Superior temporal gyrus (tissue), 1 donor: ENCODE results near the gene PNKD.

Experiments
- DNase-seq: peaks from one replicate; pipeline ENCODE4 v3.0.0-alpha.2; 2016; ENCODE audit errors: extremely low spot score

Gene PNKD

DNA sequence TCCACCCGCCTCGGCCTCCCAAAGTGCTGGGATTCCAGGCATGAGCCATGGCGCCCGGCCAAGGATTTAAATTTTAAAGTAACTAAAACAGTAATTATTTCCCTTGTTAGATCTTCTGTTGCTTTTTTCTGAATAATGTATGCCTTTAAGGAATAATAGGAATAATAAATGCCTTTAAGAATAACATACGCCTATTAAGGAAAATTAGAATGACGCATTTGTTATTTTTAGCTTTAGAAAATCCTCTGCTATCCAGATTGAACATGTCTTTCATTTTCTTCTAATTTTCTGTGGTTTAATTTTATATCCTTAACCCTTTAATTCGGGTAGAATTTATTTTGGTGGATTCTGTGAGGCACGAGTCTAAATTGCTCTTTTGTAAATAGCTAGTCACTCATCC lies 45.1 kb downstream of the PNKD start:
- no peak for DNase-seq

DNA sequence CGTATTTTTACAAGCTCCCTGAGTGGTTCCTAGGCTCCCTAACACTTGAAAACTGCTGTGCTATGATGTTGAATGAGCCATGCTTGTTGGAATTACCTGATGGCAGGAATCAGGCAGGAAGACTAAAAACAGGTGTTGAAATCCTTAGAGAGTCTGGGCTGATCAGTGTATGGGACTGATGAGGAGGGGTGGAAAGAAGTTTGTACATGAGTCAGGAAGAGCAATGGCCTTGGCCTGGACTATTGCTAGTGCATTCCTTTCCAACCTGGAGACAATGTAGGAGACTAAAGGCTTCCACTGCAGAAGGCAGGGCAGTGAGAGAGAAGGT lies 46.9 kb downstream of the PNKD start:
- no peak for DNase-seq

DNA sequence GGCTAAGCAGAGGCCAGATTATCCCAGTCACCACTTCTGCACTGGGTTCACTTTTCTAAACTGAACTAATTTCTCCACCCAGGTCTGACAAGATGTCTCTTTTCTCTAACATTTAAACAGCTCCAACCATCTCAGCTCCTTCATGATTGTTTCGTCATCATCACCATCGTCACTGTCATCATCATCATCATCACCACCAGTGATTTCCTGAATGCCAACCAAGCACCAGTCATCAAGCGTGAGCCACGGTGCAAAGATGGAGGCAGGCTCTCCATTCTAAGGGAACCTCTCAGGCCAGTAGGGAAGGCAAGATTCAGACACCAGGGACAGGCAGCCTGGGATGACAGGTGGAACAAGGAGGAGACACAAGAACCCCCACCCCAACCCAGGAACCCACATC lies 47.5 kb downstream of the PNKD start:
- DNase-seq = no peak

DNA sequence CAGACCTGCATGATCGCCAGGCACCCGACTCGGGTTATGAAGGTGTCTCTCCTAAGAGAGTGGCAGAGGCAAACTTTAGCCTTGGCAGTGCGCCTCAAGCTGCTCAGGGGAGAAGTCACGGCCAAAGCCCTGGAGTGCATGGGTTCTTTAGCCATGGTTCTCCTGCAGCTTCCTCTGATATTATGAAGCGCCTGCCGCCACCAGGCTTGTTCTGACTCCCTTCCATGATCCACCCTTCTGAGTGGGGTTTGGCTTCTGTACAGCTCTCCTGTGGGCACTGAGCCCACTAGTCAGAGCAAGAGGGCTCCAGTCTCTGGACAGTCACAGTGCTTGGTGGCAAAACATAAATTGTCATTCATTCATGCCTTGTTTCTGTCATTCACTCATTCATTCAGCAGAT lies 47.9 kb downstream of the PNKD start:
- no peak for DNase-seq

DNA sequence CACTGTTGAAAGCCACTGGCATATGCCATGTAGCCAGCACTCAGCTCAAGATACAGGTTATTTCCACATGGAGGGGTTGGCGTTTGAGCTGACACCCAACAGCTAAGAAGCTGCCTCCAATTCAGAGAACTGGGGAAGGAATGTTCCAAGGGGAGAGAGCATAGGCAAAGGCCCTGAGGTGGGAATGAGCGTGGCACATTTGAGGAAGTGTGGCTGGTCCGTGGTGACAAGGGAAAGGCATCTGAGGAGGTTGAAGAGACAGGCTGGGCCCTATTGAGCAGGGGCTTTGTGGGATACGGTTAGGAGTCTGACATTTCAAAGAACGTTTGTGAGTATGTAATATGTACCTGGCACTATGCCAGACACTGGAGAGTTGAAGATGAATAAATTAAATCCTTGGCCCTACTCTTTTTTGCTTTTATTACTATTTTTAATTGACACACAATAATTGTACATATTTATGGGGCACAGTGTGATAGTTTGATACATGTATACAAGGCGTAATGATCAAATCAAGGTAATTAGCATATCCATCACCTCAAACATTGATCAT lies 49.6 kb downstream of the PNKD start:
- DNase-seq = no peak

DNA sequence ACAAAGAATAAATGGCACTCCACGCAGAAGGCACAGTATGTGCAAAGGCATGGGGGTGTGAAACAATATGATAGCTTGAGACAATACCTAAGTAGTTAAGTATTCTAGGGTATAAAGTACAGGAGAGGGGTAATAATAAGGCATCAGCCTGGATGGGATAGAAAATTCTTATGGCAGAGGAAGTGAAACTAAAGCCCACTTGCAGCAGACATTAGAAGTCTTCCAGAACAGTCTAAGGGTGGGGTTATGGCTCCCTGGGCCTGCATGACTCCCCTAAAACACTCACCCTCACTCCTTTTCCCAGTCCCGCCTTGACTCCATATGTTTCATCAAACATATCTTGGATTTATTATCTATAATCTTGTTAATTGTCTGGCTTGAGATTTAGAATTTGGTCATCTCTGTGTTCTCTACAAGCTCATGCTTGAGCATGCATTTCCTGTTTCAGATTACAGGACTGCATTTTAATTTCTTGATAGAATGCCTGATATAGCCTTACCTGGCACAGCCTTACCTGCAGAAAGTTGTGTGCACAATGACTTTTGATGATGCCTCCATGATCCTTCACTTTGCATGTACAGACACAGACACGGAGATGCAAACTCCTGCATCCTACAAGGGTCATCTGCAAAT lies 50.5 kb downstream of the PNKD start:
- no peak for DNase-seq

DNA sequence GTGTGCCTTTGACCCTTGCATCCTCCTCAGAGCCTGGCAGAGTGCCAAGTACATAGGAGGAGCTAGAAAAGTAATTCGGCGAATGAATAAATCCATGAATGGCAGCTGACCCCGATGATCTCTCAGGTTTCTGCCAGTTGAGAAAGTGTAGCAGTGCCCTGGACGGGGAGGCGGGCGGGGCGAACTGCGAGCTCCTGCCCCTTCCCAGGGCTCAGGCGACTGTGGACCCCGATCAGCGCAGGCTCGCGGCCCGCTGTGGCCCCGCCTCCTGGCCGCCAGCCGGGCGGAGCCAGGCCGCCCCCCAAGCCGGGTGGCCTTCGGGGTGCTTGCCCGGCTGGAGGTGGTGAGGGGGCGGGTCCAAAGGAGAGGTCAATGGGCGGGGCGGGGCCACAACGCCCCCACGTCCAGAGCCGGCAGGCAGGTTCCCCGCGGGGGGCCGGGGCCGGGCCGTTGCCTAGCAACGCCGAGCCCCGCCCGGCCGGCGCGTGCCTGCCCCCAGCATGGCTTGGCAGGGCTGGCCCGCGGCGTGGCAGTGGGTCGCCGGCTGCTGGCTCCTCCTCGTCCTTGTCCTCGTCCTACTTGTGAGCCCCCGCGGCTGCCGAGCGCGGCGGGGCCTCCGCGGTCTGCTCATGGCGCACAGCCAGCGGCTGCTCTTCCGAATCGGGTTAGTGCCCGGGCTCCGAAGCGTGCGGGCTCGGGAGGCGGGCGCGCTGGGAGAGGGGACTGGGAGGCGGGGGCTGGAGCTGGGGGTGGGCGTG lies 52.6 kb downstream of the PNKD start:
- peak; percentile 37 for DNase-seq

DNA sequence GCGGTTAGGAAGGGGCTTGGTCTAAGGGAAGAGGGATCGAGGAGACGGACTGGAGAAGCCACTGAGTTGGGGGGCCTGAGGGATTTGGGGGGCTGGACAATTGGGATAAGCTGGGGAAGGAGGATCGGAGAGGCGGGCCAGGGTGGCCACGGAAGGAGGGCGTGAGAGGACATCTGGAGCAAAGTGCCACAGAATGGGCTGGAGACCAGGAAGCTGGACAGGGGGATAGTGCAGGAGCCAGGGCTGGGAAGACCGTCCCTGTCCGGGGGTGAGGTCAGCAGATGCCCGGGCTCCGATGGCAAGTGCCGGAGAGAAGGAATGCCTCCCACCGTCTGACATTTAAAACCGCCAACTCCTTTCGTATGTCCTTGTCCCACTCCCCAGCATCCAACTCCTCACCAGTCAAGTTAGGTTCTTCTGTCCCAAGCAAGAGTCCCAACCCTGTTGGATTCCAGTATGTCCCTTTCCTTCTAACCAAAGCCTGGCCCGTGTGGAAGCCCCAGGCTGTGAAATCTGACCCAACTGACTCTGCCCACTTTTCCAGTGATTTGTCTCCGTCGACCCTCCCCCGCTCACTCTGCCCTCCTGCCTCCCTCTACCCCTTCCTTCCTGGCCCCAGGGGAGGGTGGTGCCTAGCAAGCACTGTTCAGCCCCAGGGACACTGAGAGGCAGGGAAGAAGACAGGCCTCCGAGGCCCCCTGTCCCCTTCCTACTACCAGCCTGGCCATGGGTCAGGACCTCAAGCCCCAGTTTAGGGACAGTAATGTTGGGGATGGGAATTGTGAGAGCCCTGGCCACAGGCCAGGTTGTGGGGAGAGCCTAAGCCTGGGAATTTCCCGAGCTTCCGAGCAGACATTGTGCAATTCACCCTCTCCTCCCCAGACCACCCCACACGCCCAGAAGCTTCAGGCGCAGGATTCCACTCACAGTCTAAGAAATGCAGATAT lies 53.5 kb downstream of the PNKD start:
- DNase-seq = no peak

DNA sequence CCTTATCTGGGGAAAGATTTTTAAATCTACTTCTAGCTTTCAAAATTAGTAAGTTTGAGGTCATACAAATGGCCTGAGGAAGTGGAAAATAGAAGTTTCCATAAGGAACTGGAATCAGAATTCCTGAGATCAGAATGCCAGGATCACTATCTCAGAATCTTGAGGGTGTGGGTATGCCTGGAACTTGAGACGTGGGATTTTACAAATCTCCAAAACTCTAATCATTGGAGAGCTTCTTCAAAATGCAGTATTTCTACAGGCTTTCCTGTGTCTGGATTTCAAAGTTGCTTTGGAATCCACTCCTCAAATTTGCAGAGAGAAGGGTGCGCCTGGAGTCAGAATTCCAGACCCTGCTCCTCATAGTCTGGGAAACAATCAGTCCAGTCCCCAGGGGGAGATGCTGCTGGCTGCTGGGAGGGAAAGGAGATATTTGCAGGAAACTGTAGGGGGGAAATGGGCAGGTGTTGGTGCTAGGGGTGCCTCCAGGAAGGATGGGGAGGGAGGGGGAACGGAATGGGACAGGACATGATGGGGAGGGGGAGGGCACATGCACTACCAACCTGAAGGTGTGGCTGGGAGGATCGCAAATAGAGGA lies 55.3 kb downstream of the PNKD start:
- DNase-seq = no peak

DNA sequence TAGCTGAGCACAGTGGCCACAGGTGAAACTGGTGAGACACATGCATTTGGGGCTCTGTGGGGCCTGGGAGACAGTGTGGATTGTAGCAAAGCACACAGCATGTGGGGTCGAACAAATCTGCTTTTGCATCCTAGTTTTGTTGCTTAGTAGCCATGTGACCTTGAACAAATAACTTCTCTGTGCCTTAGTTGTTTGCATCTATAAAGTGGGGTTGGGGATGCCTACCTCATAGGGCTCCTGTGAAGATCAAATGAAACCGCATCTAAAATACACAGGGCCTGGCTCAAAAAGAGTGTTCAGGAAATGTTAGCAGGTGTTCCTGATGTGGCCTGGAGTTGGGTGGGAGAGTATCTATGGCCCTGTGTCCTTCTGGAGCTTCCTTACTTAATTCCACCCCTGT lies 56.0 kb downstream of the PNKD start:
- no peak for DNase-seq

DNA sequence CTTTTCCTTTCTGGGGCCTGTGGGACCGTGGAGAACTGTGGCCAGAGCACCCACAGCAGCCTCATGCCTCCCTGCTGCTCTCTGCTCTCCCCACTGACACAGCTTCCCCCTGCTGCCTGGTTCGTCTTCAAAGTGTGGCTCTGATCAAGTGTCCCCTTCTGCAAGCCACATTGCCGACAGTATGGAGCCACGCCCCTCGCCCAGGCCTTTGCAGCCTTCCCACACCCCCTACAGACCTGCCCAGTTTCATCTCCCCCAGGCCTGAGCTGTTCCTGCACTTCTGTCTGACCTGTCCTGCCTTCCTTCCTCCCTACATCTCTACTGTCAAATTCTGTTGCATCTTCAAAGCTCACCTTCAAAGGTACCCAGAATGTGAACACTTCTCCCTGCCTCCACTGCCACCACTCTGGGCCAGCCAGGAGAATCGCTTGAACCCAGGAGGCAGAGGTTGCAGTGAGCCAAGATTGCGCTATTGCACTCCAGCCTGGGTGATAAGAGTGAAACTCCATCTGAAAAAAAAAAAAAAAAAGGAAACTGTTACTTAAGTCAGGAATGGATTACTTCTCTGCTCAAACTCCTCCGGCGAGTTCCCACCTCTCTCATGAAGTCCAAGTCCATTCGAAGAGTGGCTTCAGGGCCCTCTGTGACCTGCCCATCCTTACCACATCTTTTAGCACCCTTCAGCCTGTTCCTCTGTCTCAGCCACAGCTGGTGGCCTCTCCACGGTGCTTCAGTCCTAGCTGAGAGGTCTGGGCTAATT lies 57.3 kb downstream of the PNKD start:
- DNase-seq = no peak

DNA sequence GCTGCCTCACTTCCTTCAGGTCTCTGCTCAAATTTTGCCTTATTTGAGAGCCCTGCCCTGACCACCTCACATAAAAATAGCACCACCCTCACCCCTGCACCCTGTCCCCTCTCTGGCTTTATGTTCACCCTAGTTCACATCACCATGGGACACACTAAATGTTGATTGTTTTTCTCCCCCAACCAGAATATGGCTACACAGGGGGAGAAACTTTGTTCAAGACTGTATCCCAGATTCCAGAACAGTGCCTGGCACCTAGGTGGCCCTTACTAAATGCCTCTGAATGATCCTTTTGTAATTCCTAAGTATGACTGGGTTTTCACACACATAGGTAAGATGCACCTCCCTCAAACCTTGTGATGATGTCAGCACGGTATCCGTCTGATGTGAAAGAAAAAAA lies 58.0 kb downstream of the PNKD start:
- DNase-seq = no peak

DNA sequence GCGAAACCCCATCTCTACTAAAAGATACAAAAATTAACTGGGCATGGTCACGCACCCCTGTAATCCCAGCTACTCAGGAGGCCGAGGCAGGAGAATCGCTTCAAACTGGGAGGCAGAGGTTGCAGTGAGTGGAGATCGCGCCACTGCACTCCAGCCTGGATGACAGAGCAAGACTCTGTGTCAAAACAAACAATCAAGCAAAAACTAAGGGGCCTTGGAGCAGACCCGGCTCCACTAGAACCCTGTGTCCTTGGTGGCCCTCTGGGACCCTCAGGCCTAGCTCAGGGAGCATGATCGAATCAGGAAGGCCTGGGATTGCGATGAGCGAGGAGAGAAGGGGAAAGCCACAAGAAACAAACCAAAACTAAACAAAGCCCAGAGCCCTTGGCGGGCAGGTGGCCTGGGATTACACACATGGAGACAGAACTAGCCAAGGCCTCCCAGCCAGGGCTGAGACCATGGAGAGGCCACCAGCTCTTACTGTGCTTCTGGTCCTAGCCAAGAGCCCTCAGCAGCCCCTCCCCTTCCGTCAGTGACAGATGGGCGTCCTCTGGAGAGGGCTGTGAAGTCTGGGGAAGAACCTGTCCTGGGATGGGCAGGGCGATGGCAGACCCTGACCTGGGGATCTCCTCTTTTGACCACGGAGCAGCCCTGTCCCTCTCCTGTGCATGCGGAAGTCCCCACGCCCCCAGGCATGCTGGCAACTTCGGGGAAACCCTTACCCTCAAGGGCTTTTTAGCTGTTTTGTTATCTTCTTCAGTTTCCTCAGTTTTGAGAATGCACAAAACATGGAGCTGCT lies 58.9 kb downstream of the PNKD start:
- DNase-seq = no peak

DNA sequence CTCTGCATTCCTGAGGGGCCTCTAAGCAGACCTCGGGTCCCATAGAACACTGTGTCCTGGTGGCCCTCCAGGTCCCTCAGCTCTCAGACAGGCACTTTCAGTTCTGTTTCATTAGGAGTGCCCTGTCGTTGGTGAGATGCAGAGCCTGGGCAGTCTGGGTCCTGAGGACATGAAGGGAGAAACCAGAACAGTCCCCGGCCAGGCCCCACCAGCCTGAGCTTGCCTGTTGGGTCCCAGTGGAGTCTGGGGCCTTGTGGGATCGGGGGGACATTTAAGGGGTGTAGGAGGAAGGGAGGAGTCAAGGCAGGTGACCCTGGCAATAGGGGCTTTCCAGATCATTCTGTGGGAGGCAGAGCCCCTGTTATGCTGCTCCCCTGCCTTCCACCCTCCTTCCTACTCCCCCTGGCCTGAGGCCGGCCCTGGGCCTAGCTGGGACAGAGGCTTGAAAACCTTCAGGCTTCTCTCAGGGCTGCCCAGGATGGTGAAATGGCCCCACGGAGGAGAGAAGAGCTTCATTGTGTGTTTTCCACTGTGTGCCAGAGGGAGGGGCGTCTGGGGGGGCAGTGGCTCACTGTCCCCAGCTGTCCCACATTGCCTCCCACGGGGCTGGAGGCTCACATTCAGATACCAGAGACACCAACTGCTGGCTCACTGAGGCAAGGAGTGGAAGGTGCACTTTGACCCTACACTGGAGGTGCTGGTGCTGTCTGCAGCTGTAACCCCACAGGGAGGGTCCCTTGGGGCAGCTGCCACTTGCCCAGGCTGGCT lies 59.7 kb downstream of the PNKD start:
- peak; percentile 30 for DNase-seq

DNA sequence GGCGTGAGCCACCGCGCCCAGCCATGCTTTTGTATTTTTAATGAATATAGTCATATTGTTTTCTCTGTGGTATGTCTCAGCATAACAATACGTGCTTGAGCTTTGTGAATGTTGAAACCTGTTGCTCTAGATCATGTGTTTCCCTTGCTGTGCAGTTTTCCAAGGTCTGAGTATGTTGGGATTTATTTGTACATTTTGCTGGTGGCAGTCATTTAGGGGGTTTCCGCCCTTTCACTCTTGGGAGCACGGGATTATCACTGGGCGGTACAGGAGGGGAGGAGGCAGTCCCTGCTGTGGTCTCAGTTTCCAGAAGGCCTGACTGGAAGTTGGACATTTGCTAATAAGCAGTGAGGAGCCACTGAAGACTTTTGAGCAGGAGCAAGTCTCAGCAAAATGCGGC lies 61.4 kb downstream of the PNKD start:
- no peak for DNase-seq

DNA sequence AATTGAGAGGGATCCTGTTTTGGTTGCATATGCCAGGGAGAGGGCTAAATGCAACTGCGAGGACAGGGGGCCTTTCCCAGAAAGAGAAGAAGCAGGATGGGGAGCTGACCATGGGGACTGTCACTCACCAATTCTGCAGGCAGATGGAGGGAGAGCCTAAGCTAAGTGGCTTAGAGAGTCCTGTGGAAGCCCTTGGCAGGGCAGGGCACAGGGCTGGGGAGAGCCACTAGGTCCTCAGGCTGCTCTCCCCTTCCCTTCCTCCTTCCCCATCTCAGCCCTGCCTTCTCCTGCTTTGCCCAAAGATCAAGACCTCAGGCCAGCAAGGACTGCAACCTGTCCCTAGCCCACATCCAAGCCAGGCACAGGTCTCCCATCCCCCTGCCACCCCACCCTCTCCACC lies 62.0 kb downstream of the PNKD start:
- DNase-seq = no peak

DNA sequence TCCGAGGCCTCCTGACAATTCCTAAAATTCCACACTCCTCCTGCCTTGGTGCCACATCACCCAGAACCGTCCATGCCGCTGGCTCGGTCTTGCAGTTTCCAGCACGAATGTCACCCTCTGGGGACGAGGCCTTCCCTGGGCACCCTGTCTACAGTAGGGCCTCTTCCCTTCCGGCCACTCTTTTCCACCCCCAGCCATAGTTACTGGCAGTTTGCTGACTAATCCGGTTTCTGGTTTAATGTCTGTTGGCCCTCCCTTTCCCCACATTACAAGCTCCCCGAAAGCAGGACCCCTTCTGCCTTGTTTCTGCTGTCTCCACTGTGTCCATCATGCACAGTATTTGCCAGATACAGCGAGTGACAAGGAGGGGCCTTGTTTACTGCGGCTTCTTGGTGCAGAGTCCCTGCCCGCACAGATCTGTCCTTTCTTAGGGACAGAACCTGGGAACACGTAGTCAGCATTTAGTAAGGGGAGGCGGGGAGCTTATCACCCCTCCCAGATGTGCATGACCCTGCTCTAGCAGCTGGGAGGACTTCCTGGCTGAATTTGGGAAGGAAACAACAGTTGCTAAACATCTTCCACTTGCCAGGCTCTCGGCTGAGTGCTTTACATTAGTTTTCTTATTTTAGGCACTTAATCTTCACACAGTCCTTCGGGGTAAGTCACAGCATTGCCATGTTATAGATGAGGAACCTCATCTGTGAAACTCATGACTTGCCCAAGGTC lies 62.8 kb downstream of the PNKD start:
- DNase-seq = no peak

DNA sequence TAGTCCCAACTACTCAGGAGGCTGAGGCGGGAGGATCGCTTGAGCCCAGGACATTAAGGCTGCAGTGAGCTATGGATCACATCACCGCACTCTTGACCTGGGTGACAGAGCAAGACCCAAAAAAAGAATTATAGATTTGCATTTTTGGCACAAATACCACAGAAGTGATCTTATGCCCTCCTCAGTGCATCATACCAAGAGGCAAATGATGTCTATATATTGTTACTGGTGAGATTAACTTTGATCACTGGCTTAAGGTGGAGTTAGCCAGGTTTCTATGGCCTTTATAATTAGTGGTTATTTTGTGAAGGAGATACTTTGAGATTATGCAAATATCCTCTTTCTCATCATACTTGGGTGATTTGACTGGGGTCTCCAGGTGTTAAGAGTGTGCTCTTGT lies 64.2 kb downstream of the PNKD start:
- DNase-seq = no peak

DNA sequence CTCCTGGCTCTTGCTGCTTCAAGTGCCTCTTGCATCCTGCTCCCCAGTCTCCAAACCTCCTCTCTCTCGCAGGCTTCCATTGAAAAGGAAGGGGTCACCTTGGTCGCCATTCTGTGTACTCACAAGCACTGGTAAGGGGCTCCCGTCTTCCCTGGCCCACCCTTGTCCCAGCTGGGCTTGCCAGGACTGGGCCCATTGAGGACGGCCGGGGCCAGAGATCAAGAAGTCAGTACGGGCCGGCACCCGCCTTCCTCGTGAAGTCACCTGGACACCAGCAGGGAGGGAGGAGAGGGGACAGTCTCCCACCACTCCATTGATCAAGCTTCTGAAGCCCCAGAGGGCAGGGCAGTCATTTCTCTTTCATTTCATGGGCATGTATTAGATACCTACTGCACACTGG lies 70.3 kb downstream of the PNKD start:
- DNase-seq = no peak
